Hematopoietic multipotent progenitor cell treated with erythropoietin and hydrocortisone succinate and interleukin-3 and kit ligand, for 4 days (in vitro differentiated cells): ENCODE measurements around the gene EPHA6.
A peak's percentile ranks its signal among the peaks of the same experiment; 100 is the strongest.

Source experiments
- DNase-seq: peaks from one replicate; pipeline ENCODE4 v3.0.0-alpha.2; 2015

EPHA6 gene

DNA sequence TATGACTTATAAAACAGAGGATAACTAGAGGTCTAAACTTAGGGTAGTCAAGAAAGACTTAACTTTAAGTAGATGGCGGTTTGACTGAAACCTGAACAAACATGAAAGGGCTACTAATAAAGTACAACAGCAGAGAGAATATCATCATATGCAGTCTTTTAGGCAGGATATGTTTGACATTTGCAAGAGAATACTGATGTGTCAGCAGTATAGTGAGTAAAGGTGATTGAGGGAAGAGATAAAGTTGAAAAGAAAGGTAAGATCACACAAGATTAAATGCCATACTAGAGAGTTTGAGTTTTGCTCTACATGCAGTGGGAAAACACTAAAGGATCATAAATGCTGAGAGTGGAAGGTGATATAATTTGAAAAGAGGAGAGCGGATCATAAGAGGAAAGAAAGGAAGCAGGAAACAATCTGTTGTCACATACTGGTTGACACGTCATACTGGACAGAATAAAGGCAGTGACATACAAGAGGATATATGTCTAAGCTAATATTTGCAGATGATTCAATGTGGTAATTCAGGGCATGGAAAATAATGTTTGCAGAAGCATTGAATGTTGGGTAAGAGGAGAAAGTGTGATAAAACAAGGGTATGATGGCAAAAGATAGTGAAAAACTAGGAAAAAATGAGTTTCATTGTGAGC lies 223.0 kb downstream of the EPHA6 start:
- DNase-seq = no peak

- DNase-seq = no peak
Measured at GRCh38 chr3:97043411-97043810, 229.0 kb downstream of the EPHA6 start.

- DNase-seq = no peak
Measured at GRCh38 chr3:97057365-97057764, 243.0 kb downstream of the EPHA6 start.

GRCh38 chr3:97059168-97059567 lies 244.8 kb downstream of the EPHA6 start:
- no peak for DNase-seq

DNA sequence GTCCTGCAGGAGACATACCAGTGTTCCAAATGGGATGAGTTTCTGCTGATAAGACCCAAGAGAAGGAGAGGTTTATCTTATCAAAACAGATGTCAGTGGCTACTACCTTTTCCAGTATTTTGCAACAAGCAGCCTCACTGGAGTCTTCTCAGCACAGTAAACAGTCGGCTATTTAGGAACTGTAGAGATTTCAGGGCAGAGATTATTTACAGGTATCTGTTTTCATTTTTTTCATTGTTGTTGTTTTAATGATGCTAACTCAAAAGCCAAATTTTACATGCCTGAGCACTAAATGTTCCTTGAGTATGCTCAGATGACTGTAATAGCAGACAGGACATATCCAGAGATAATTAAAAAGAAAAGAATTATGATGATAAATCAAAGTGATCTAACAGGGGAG lies 252.1 kb downstream of the EPHA6 start:
- no peak for DNase-seq

DNA sequence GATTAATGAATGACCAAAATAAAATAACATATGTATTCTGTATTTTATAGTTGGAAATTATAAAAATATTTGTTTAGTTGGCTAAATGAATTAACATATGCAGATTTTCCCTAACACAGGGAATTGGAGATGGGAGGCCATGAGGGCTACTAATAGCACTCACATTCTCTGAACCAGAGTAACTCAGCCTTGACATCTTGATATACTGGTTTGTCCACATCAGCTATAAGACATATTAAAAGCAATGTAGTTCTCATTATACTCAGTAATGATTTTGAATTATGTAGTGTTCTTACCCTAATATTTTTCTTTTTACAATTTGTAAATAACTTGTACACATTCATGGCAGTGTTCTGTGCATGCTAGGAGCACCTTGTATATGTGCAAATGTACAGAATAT lies 255.9 kb downstream of the EPHA6 start:
- DNase-seq = no peak

DNA sequence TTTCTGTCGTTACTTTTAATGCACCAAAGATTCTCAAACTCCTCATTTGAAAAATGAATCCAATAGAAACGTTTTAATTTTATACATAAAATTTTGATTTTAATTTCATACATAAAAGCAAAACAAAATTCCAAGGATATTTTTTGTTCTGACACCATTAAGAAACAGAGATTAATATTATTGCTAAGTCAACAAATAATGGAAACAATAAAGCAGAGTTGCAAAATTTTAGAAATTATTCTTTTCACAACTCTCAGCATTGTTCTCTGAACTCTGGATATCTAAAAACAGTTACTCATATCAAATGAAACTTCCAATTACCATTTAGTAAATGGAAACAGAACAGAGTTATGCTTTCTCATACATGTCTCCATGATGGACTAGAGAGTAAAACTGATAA lies 260.2 kb downstream of the EPHA6 start:
- no peak for DNase-seq

- DNase-seq = no peak
Measured at GRCh38 chr3:97076673-97077072, 262.3 kb downstream of the EPHA6 start.

DNA sequence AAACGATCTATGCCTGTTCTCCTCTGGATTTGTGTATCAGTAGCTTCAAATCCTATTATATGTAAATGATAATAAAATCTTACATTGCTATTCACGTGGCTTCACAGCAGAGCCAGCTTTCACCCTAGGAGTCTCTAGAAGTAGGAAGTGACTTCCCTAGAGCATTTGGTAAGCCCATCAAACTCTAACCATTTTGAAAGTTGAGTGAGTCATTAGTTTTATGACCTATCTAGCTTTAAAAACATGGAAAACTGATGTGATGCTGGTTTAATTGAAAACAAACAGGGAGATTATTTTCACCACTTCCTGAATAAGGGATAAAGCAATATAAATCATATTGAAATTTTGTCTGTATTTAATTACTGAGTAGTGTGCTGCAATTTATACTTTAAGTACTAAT lies 275.2 kb downstream of the EPHA6 start:
- no peak for DNase-seq

DNA sequence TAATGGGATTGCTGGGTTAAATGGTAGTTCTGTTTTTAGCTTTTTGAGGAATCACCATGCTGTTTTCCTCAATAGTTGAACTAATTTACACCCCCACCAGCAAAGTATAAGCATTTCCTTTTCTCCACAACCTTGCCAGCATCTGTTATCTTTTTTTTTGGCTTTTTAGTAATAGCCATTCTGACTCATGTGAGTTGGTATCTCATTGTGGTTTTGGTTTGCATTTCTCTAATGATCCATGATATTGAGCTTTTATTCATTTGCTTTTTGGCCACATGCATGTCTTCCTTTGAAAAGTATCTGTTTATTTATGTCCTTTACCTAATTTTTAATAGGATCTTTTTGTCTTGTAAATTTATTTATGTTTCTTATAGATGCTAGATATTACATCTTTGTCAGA lies 288.2 kb downstream of the EPHA6 start:
- DNase-seq = no peak

DNA sequence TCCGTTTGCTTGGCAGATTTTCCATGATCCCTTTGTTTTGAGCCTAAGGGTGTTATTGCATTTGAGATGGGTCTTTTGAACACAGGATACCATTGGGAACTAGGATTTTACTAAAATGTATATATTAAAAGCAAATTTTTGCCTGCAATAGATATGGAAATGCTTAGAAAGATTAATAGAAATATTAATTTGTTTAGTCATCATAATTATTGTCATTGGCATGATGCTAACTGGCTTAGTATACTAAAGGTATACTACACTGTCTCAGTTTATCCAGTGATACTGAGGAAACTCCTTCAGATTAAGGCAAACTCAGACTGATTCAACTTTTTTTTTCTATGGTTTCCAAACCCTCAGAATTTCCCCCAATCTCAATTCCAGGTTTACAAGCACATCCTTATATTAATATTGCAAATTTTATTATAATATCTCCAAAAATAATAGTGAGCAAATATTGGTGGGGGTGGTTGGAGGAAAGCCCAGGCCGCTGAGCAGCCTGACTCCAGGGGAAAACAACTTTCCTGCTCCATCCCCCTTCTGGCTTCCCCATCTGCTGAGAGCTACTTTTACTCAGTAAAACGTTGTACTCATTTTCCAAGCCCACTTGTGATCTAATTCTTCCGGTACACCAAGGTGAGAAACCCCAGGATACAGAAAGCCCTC lies 291.7 kb downstream of the EPHA6 start:
- DNase-seq = no peak

DNA sequence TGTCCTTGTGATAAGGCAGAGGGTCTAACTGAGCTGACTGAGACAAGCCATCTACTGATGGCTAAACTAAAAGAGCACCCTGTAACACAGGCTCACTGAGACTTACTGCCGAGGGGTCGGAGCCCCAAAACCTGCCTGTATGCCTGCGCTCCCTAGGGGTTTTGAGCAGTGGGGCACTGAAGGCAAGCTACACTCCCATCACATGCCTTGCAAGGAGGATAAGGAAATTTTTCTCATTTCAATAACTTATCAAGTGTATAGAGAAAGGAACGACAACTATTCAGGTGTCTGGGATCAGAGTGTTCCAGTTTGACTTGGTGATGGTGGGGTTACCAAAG lies 292.2 kb downstream of the EPHA6 start:
- DNase-seq = no peak

DNA sequence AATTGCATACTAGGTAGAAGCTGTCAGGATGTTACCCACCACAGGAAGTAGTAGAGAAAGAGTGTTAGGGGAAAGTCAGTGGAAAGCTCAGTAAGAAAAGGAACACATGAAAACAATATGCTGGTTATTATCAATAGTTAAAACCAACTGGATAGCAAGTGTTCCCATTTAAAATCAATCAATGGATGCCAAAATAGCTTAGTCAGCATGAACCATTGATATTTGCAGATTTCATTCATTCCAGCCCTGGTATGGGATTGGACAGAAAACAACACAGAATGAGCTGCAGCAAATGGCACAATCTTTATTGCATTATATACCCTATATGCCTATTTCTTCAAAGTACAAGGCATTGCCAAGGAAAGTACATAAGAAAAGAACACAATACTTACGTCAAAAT lies 293.7 kb downstream of the EPHA6 start:
- DNase-seq = no peak

GRCh38 chr3:97111244-97111643 lies 296.9 kb downstream of the EPHA6 start:
- no peak for DNase-seq

DNA sequence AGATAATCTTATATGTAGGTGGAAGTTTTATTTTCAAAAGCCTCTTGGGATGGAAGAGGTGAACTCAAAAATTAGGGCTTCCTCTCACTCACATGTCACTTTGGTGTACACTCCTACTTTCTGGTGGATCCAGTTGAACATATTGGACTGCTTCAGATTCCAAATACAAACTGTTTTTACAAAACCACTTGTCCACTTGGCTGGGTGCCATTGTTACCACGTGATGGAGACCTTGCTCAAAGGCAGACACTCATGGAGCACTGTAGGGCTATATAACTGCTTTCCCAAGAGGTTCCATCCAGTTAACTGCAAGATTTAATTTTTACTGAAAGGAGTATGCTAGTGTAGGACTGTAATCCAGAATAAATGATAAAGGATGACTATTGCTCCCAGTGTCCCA lies 307.0 kb downstream of the EPHA6 start:
- DNase-seq = no peak

DNA sequence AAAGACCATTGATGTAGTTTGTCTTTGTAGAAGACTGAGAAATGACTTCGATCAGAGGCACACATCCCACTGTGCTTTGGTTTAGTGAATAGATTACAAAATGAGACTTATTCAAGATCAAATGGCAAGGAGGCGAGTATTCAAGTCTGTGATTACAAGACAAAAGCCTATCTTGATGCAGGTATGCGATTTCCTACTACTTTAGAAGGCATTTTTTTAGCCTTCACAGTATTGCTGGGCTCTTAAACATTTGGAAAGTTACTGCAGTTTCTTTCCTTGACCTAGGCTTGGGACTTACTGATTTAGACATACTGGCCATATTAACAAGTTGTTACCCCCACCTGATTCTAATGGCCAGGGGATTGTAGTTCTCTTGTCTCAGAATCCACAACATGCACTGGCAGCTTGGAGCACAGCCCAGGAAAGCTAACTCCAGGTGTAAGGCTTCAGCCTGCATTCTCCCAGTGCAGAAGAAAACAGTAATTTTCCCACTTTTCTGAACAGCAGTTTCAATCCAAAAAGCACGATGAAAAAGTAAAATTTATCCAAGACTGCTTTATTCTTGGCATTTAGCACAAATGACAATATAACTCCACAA lies 311.6 kb downstream of the EPHA6 start:
- no peak for DNase-seq

- DNase-seq = no peak
Measured at GRCh38 chr3:97131476-97131875, 317.1 kb downstream of the EPHA6 start.

GRCh38 chr3:97138914-97139541 lies 324.6 kb downstream of the EPHA6 start:
- peak; percentile 31 for DNase-seq

DNA sequence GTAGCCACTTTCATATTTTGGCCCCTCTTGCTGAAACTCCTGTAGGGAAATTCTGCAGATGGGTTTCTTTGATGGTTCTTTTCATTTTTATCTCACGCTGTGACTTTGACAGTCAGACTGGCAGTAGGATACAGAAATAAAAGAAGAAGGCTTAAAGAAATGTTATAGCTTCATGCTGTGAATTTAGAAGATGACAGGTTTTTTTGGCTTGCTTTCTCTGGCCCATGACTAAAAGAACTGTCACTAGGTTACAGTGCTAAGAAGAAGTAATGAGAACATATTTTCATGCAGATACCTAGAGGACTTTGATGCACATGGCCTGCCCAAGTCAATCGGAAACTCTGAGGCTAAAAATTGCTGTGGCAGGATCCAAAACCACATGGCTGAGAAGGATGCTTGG lies 334.5 kb downstream of the EPHA6 start:
- DNase-seq = no peak

DNA sequence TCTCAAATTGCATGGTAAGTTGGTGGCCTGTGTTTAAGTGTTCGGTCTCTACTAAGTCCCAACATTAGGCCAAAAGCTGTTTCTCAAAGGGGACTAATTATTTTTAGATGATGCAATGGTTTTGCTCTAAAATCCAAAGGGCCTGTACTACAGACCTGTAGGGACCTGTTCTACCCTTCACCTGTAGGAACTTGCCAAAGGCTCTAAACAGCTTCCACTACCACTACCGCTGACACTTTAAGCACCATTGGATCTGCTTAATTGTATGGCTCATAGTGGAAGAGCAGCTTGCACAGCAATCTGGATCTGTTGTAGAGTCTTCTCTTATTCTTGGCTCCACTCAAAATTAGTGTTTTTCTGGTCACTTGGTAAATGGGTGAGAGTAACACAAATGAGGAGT lies 346.8 kb downstream of the EPHA6 start:
- no peak for DNase-seq

DNA sequence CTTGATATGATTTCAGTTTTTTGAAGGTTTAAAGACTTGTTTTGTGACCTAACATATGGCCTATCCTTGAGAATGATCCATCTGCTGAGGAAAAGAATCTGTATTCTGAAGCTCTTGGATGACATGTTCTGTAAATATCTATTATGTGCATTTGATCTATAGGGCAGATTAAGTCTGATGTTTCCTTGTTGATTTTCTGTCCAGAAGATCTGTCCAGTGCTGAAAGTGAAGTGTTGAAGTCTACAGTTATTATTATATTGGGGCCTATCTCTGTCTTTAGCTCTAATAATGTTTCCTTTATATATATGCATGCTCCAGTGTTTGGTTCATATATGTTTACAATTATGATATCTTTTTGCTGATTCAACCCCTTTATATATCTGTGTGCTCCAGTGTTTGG lies 362.8 kb downstream of the EPHA6 start:
- no peak for DNase-seq

GRCh38 chr3:97181704-97182103 lies 367.3 kb downstream of the EPHA6 start:
- no peak for DNase-seq

GRCh38 chr3:97187771-97188170 lies 373.4 kb downstream of the EPHA6 start:
- no peak for DNase-seq

GRCh38 chr3:97189835-97190234 lies 375.4 kb downstream of the EPHA6 start:
- DNase-seq = no peak
